Peyer's patch (tissue), 4 donors: ENCODE measurements around the gene FOXL2. TPM values are rescaled to one million over a fixed set of nuclear protein-coding genes. Genes with fewer than 3 reads are reported as not detected.
"Not testable (repeated sequence)": the region's sequence is repeated elsewhere in the genome, so short reads cannot be mapped to it uniquely, and the experiment has no call there.

Experiments
- DNase-seq, 3 donors: peaks; one replicate each; pipeline ENCODE4 v3.0.0-alpha.2; 2017 to 2019
- H3K27ac ChIP-seq, 4 donors: fragments of 200-600 bp; sonication (generic); one replicate each; pipeline ENCODE4 v1.5.1; 2016 to 2019
- H3K27me3 ChIP-seq, 2 donors: fragments of 200-600 bp; sonication (generic); one replicate each; pipeline ENCODE4 v1.5.1; 2019
- H3K36me3 ChIP-seq, 3 donors: fragments of 200-600 bp; sonication (generic); one replicate each; pipeline ENCODE4 v1.5.1; 2016 to 2019
- H3K4me1 ChIP-seq, 4 donors: fragments of 200-600 bp; sonication (generic); one replicate each; pipeline ENCODE4 v1.5.1; 2016 to 2019
- H3K4me3 ChIP-seq, 4 donors: fragments of 200-600 bp; sonication (generic); 1 replicate in 3 of 4; 2 replicates in 1 of 4; pipeline ENCODE4 v1.5.1; 2016 to 2019; ENCODE audit warnings: mild to moderate bottlenecking in 1 of 4
- H3K9me3 ChIP-seq, 4 donors: fragments of 200-600 bp; sonication (generic); one replicate each; pipeline ENCODE4 v1.5.1; 2016 to 2019; ENCODE audit warnings: mild to moderate bottlenecking in 1 of 4
- CTCF ChIP-seq, 6 experiments: fragments of 450-650 bp in 4 of 6; fragments of 200-600 bp in 2 of 6; sonication (generic) in 1 of 6; IDR thresholded peaks; one replicate each; pipeline ENCODE4 v1.5.1; 2017 to 2019; ENCODE audit warnings: antibody characterized with exemption in 6 of 6, mild to moderate bottlenecking in 3 of 6, moderate library complexity in 1 of 6
- POLR2A ChIP-seq, 2 donors: fragments of 450-650 bp; IDR thresholded peaks; one replicate each; pipeline ENCODE4 v1.5.1; 2017; ENCODE audit warnings: antibody characterized with exemption in 2 of 2, mild to moderate bottlenecking in 2 of 2, moderate library complexity in 2 of 2
- total RNA-seq, 4 donors: library from RNA; depleted of rRNA; stranded (reverse); fragments of >200 nt; gene quantifications; one replicate each; pipeline ENCODE4 v1.1.0, GENCODE V29; 2016

Gene FOXL2
- total RNA-seq, 4 donors from 2014 or later, result not detected

GRCh38 chr3:138923531-138923994 is 23.4 kb downstream of the FOXL2 start:
- Histone ChIP-seq H3K9me3 (no peaks in the 10 kb centered on the region), H3K4me1 (no peaks in the 10 kb centered on the region), H3K27ac (no peak overlapping the region), H3K36me3 (no peaks in the 10 kb centered on the region), H3K27me3 (no peaks in the 10 kb centered on the region), H3K4me3 (no peak overlapping the region)
- DNase-seq, result peak; percentile 77 to 94 (median 85)
- peak; percentile 61 to 91 (median 86) for TF ChIP-seq CTCF (IDR thresholded peaks at IDR 0.05)
- no peak for TF ChIP-seq POLR2A (IDR thresholded peaks at IDR 0.05)

- H3K27me3 ChIP-seq, H3K27ac ChIP-seq, DNase-seq, H3K9me3 ChIP-seq, H3K4me3 ChIP-seq, H3K36me3 ChIP-seq, H3K4me1 ChIP-seq: not testable (repeated sequence)
Measured at GRCh38 chr3:138922400-138922799, 24.5 kb downstream of the FOXL2 start.

- Histone ChIP-seq H3K27me3 (no peaks in the 10 kb centered on the region), H3K4me3 (no peak overlapping the region), H3K36me3 (no peaks in the 10 kb centered on the region), H3K27ac (no peak overlapping the region), H3K4me1 (peaks cover 0 to 4% (median under 1%) of the 10 kb centered on the region in 4 donors), H3K9me3 (no peaks in the 10 kb centered on the region)
- no peak for DNase-seq
- TF ChIP-seq POLR2A (IDR thresholded peaks at IDR 0.05) (no peak), CTCF (IDR thresholded peaks at IDR 0.05) (no peak)
Measured at GRCh38 chr3:138921316-138922292, 25.3 kb downstream of the FOXL2 start.

- H3K36me3 ChIP-seq, result no peaks in the 10 kb centered on the region
- no peak overlapping the region for H3K27ac ChIP-seq
Measured at GRCh38 chr3:138919325-138919724, 27.6 kb downstream of the FOXL2 start.

GRCh38 chr3:138916824-138917223 is 30.1 kb downstream of the FOXL2 start:
- no peak for TF ChIP-seq CTCF (IDR thresholded peaks at IDR 0.05)
- no peak for TF ChIP-seq POLR2A (IDR thresholded peaks at IDR 0.05)
- no peak overlapping the region for H3K4me3 ChIP-seq
- no peaks in the 10 kb centered on the region for H3K27me3 ChIP-seq
- no peaks in the 10 kb centered on the region for H3K9me3 ChIP-seq
- DNase-seq, result peak in 1 of 3 donors; percentile 63
- peaks cover 0 to 11% (median 4%) of the 10 kb centered on the region in 4 donors for H3K4me1 ChIP-seq
- no peaks in the 10 kb centered on the region for H3K36me3 ChIP-seq
- H3K27ac ChIP-seq, result no peak overlapping the region

More at GRCh38 chr3:138919325-138919724, 27.6 kb downstream of the FOXL2 start:
- Histone ChIP-seq H3K9me3 (no peaks in the 10 kb centered on the region), H3K4me1 (peaks cover 0 to 11% (median 4%) of the 10 kb centered on the region in 4 donors), H3K4me3 (no peak overlapping the region), H3K27me3 (no peaks in the 10 kb centered on the region)
- no peak for DNase-seq
- TF ChIP-seq POLR2A (IDR thresholded peaks at IDR 0.05), result no peak
- TF ChIP-seq CTCF (IDR thresholded peaks at IDR 0.05), result no peak
